ENCODE data around the gene MIGA2.
"Not testable (repeated sequence)": the region's sequence is repeated elsewhere in the genome, so short reads cannot be mapped to it uniquely, and the experiment has no call there.

The MIGA2 gene, protein sequence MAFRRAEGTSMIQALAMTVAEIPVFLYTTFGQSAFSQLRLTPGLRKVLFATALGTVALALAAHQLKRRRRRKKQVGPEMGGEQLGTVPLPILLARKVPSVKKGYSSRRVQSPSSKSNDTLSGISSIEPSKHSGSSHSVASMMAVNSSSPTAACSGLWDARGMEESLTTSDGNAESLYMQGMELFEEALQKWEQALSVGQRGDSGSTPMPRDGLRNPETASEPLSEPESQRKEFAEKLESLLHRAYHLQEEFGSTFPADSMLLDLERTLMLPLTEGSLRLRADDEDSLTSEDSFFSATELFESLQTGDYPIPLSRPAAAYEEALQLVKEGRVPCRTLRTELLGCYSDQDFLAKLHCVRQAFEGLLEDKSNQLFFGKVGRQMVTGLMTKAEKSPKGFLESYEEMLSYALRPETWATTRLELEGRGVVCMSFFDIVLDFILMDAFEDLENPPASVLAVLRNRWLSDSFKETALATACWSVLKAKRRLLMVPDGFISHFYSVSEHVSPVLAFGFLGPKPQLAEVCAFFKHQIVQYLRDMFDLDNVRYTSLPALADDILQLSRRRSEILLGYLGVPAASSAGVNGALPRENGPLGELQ

DNA sequence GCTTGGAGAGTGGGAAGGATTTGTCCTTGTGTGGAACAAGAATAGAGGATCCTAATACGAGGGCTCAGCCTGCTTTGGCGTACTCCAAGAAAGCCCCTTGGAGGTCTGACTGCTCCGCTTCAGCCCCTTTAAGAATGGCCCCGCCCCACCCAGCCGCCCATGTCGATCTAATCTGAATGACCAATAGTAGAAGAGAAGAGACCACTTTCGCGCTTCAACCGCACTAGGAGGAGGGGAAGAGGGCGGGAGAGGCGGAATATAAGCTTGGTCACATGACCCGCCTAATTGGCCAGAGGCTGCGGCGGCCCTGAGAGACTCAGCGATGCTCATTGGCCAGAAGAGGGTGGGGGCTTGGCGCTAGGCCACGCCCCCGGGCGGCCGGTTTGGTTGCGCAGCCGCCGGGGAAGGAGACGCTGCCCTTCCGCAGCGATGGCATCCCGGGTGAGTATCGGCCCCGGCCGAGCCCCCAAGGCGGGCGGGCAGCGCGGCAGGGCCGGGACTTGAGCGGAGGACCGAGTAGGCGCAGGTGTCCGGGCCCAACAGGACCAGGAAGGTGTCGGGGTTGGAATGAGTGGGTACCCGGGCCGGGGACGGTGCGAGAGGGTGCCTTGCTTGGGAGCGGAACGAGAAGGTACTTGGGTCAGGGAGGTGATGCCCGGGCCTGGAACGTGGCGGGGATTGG, at the start of gene MIGA2:
Gene MIGA2, plus strand, starts transcription at position 386 of the 682 bp plus-strand sequence. CDS start 3,969 bp downstream, outside the sequence.
- DNase-seq (ENCODE audit: low spot score): peak; percentile 97

- no peak for DNase-seq (ENCODE audit: low spot score)
Observed at GRCh38 chr9:128986671-128987070, 49.8 kb upstream of the MIGA2 start.

- no peak for DNase-seq (ENCODE audit: low spot score)
Observed at GRCh38 chr9:128987805-128988204, 48.6 kb upstream of the MIGA2 start.

GRCh38 chr9:128992995-128993394, 43.4 kb upstream of the MIGA2 start:
- no peak for DNase-seq (ENCODE audit: low spot score)

DNA sequence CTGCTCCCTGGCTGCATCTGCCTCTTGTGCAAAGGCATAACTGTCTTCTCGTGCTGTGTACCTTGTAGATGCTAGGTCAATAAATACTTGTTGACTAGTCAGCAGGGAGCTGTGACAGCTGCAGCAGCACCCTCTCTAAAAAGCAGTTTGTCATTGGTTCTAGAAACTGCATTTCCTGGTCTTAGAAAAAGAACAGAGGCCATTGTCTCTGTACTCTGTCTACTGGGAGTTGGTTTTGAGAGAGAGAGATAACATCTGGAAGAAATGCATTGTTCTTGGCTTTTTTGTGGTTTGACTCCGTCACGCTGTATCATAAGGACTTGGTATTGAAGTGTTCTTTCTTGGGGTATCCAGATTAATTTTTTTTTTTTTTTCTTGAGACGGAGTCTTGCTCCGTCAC, 40.6 kb upstream of the MIGA2 start:
- no peak for DNase-seq (ENCODE audit: low spot score)

- DNase-seq (ENCODE audit: low spot score): no peak
Observed at GRCh38 chr9:128998462-128998861, 38.0 kb upstream of the MIGA2 start.

DNA sequence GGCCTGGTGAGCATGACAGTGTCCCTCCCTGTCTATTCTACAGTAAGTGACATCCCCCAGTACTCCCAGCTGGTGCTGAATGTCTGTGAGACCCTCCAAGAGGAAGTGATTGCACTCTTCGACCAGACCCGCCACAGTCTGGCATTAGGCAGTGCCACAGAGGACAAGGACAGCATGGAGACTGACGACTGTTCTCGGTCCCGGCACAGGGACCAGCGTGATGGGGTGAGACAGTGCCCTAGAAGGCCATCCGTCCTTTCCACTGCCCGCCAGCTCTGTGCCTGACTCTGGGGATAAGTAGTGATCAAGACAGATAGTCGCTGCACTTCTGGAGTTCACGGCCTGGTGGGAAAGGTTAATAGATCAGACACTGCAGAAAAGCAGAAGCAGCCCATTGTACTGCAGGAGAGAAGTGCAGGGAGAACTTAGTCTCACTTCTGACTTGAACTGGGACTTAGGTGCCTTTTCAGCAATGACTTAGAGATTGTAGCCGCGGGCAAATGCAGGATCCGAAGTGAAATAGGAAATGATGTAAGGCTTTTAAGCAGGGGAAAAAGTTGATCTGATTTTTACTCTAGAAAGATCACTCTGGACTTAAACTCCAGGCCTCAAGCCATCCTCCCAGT, 36.7 kb upstream of the MIGA2 start:
- DNase-seq (ENCODE audit: low spot score): no peak

DNA sequence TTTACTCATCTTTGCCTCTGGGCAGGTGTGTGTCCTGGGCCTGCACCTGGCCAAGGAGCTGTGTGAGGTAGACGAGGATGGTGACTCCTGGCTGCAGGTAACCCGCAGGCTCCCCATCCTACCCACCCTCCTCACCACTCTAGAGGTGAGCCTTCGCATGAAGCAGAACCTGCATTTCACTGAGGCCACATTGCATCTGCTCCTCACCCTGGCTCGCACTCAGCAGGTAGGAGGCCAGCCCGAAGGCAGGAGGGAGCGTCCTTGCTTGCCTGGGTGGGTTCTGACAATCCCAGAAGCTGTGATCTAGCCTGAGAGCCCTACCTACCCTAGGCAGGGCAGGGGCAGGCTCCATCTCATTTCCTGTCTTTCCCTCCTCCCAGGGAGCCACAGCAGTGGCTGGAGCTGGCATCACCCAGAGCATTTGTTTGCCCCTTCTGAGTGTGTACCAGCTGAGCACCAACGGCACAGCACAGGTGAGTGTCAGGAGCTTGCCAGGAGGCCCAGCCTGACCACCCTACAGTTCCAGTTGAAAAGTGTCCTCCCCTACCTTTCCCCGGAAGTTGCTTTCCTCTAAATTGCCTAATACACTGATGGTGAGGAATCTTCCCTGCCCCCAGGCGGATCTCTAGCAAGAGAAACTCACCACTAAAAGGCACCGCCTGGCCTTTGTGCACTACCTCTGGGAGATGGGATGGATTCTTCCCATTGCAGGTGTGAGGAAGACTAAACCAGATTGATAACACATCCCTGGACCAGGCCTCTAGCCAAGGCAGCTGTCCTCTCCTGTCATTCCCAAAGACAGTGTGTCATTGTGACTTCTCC, 34.7 kb upstream of the MIGA2 start:
- no peak for DNase-seq (ENCODE audit: low spot score)

GRCh38 chr9:129002992-129003391, 33.4 kb upstream of the MIGA2 start:
- no peak for DNase-seq (ENCODE audit: low spot score)

DNA sequence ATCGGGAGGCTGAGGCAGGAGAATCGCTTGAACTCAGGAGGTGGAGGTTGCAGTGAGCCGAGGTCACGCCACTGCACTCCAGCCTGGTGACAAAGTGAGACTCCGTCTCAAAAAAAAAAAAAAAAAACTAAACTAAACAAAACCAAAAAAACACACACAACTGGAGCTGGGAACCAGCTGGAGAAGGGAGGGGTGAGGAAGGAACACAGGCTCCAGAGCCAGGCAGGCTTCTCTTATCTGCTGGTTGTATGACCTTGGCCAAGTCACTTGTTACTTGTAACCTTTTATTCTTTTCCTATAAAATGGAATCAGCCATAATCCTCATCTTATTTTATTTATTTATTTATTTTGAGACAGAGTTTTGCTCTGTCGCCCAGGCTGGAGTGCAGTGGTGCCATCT, 32.3 kb upstream of the MIGA2 start:
- not testable (repeated sequence) for DNase-seq (ENCODE audit: low spot score)

- no peak for DNase-seq (ENCODE audit: low spot score)
Observed at GRCh38 chr9:129005336-129005997, 31.0 kb upstream of the MIGA2 start.

- DNase-seq (ENCODE audit: low spot score): peak; percentile 59
Observed at GRCh38 chr9:129006328-129007034, 29.9 kb upstream of the MIGA2 start.

DNA sequence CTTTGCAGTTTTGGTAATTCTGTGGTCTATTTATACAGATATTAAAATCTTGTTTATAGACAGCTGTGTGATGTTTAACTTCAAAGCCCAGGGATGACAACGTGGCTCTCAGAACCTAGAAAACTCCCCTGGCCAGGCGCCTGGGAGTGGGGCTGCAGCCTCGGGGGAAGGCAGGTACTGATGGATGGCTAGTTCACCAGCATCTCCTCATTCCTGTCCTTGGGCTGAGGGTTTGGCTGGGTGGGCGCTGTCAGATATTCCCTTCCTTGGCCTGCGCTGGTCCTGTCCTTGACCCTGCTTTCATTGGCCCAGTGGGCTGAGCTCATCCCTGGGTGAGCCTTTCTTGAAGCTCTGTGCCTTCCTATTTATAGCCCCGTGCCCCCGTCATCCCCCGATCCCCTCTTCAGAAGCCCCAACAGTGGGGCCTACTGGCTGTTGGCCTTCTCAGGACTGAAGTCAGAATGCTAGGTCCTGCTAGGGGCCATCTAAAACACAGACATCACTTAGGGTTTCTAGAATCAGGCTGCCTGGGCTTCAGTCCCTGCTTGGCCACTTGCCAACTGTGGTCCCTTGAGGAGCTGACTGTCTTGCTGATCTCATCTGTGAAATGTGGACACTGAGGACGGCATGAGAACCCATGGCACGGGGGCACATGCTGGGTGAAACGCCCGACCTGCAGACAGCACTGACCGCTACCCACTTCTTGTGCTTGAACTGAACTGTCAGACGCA, 29.2 kb upstream of the MIGA2 start:
- DNase-seq (ENCODE audit: low spot score): no peak

- DNase-seq (ENCODE audit: low spot score): no peak
Observed at GRCh38 chr9:129007766-129008468, 28.5 kb upstream of the MIGA2 start.

- DNase-seq (ENCODE audit: low spot score): no peak
Observed at GRCh38 chr9:129008469-129008965, 27.9 kb upstream of the MIGA2 start.

DNA sequence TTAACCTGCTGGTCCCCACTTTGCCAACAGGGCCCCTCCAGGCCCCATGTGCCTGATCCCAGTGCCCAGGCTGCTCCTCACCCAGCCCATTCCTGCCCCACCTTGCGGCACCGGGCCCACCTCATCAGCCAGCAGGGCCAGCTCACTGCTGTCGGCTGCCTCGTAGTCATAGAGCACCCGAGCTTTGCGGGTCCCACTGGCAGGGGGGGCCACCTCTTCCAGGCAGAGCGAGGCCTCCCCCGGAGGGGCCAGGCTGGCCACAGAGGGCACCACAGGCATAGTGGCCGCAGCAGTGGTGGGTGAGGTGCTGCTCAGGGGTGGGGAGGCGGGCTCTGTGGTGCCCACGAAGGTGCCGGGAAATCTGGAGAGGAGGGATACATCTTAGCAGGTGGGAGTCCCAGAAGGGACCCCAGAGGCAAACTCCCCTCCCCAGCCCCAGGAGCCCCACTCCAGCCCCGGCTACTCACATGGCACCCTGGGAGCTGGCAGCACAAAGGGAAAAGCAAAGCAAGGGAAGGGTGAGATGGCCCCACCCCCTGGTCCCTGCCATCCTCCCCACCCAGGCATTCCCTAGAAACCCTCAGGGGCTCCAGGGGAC, 27.3 kb upstream of the MIGA2 start:
- DNase-seq (ENCODE audit: low spot score): no peak

- no peak for DNase-seq (ENCODE audit: low spot score)
Observed at GRCh38 chr9:129009584-129010141, 26.8 kb upstream of the MIGA2 start.

DNA sequence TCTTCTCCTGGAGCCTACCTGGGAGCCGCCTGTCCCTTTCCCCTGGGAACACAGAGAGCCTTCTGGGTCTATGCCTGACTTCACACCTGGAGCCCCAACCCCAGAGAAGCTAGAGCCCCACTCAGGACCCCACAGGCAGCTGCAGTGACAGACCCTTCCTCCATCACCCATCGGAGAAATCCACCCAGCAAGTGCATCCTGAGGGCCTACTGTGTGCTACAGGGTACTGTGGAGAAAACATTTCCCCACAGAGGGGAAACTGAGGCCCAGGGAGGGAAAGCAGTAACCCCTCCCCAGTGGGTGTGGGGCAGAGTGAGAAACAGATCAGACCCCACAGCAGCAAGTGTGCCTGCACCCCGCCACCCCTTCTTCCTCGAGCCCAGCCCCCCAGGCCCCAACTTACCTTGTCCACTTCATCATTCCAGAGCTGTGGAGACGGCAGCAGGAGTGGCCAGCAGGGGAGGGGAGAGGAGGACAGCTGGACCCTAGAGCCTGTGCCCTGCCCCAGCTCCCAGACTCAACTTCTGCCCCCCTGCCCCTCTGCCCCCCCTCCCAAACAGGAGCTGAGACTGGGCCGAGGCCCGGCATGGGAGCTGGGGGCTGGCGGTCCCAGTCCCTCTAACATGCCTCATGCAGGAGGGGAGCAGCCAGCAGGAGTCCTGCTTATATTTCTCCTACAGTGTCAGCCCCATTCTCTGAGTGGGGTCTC, 26.0 kb upstream of the MIGA2 start:
- DNase-seq (ENCODE audit: low spot score): no peak
